Muscle of back (tissue), 11 donors: Measurements from ENCODE around the gene PKP4. TPM values are rescaled to one million over a fixed set of nuclear protein-coding genes. Genes with fewer than 3 reads are reported as not detected.
A peak's percentile ranks its signal among the peaks of the same experiment; 100 is the strongest.
"Not testable (repeated sequence)": the region's sequence is repeated elsewhere in the genome, so short reads cannot be mapped to it uniquely, and the experiment has no call there.

Source experiments
- DNase-seq, 3 donors: peaks; one replicate each; pipeline versions ENCODE4 v3.0.0 to v3.0.0-alpha.2; 2013
- polyA plus RNA-seq, 10 donors: library from polyadenylated mRNA; unstranded; fragments of 120-200 nt; gene quantifications; one replicate each; pipeline ENCODE4 v1.2.1, GENCODE V29; 2013; ENCODE audit not compliant: insufficient read length in 10 of 10

PKP4 gene
- polyA plus RNA-seq, 10 donors = 22.5 to 40.8 (median 27.9) TPM

- no peak for DNase-seq
Measured at GRCh38 chr2:158685646-158686045, 228.9 kb downstream of the PKP4 start.

DNA sequence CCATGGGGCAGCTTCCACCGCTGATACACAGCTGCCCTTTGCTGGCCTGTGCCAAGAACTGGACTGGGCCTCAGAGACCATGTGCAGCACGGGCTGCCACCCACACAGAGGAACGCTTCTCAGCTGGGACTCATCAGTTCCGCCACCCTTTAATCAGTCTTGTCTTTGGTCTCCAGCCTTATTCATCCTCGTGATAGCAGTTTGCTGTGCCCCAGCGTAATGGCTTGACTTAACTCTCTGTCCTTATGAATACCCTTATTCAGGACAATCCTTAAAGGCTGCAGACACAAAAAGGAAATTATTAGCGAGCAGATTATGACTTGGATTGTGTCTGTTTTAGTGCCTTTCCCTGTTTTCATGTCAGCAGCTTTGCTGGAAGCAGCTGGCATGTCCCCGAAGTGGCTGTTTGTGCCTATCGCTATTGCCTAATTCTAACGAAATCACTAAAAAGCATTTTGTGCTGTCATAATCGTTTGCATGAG lies 229.5 kb downstream of the PKP4 start:
- DNase-seq = peak; percentile 33 to 62 (median 34)

DNA sequence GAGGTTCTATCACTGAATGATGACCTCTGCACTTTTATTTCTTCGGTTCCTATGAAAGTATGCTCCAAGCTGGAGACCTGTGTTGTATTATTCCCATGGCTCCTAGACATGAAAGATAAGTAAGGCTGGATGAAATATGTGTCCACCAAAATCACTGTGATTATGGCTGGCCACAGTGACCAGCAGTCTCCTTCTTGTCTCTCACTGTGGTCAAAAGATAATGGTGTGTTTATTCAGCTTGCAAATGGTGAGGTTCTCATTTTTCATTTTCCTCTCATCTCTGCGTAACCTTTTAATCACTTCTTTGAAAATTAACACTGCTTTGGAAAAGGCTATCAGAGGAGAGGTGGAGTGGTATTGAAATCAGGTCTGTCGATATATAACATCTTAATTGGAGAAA lies 230.6 kb downstream of the PKP4 start:
- no peak for DNase-seq

- no peak for DNase-seq
Measured at GRCh38 chr2:158688721-158689120, 232.0 kb downstream of the PKP4 start.

GRCh38 chr2:158689391-158689790 lies 232.6 kb downstream of the PKP4 start:
- DNase-seq = no peak

DNA sequence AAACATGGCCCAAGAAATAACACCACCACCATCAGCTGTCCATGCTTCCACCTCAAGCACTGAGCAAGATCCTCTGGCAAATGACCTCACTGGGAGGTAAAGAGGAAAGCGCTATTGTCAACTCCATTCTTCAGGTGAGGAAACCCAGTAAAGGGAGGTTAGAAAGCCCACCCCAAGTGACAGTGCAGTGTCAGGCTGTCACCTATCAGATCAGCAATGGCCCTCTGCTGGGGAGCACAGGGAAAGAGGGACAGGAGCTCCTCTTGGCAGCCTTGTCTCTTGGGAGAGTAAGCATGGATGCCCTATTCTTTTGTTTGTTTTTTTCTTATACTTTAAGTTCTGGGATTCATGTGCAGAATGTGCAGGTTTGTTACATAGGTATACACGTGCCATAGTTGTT lies 234.1 kb downstream of the PKP4 start:
- DNase-seq = no peak

- DNase-seq = no peak
Measured at GRCh38 chr2:158691619-158692018, 234.9 kb downstream of the PKP4 start.

- no peak for DNase-seq
Measured at GRCh38 chr2:158692372-158693103, 235.8 kb downstream of the PKP4 start.

DNA sequence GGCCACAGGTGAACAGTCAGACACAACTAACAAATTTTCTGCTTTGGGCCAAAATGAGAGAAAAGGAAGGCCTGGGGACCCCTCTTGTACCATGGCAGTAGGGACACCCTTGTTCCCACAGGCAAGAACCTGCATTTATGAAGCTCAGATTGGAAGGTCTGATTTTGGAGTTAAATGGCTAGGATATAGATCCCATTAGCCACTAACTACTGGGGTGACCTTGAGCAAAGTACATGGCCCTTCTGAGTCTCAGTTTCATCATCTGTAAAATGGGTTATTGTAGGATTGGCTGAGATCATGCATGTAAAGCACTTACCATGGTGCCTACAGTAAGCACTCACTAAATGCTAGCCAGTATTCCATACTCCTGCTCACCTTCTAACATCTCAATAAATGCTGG lies 236.7 kb downstream of the PKP4 start:
- no peak for DNase-seq

DNA sequence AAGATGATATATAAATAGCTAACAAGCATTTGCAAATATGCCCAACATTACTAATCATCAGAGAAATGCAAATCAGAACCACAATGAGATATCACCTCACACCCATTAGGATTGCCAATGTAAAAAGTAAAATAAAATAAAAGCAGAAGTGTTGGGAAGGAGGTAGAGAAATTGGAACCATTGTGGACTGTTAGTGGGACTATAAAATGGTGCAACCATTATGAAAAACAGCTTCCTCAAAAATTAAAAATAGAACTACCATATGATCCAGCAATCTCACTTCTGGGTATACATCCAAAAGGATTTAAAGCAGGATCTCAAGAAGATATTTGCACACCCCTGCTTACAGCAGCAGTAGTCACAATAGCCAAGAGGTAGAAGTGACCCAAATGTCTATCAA lies 238.6 kb downstream of the PKP4 start:
- DNase-seq = no peak

GRCh38 chr2:158695744-158696143 lies 239.0 kb downstream of the PKP4 start:
- not testable (repeated sequence) for DNase-seq

DNA sequence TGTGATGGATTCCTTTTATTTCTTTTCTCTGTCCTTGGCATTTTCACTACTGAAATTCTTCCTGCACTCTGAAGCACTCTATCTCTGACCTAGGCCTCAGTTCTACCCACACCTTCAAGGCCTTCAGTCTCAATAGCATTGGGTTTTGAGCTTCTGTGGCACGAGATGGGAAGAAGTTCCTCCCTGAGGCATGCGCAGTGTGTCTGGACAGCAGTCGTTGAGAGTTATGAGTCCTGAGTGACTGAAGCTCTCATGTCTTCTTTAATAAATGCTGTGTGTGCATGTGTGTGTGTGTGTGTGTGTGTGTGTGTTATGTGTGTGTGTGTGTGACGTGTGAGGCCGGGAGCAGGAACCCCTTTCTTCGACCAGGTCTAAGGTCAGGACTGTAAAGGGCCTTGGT lies 242.6 kb downstream of the PKP4 start:
- no peak for DNase-seq

DNA sequence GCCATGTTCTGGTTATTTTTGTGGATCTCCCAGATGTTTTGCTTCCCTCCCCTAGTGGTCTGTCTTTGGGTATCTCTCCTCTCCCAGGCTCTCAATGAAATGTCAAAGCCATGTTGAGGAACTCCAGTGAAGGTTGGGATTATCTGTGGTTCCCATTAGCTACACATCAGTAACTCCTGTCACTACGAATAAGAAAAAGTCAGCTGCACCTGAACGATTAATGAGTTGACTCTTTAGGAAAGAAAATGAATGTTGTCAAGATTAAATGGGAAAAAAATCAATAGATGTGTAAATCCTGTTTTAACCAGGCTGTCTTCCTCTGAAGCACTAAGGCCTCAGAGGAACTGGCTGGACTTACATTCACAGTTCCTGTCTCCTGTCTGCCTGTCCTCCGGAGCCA lies 244.3 kb downstream of the PKP4 start:
- DNase-seq = no peak

DNA sequence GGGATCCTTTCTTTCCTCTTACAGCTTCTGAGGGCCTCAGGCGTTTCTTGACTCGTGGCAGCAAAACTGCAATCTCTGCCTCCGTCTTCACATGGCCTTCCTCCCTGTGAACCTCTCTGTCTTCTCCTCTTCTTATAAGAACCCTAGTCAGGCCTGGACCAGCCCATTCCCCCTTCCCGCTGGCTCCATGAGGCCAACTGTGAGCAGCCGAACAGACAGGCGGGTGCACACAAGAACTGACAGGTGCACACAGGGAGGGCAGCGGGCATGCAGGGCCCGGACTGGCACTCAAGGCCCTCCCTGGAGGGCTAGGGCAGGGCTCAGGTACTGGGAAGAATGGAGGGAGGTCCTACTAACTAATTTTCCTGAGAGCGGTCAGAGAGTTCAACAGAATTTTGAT lies 246.0 kb downstream of the PKP4 start:
- DNase-seq = no peak

DNA sequence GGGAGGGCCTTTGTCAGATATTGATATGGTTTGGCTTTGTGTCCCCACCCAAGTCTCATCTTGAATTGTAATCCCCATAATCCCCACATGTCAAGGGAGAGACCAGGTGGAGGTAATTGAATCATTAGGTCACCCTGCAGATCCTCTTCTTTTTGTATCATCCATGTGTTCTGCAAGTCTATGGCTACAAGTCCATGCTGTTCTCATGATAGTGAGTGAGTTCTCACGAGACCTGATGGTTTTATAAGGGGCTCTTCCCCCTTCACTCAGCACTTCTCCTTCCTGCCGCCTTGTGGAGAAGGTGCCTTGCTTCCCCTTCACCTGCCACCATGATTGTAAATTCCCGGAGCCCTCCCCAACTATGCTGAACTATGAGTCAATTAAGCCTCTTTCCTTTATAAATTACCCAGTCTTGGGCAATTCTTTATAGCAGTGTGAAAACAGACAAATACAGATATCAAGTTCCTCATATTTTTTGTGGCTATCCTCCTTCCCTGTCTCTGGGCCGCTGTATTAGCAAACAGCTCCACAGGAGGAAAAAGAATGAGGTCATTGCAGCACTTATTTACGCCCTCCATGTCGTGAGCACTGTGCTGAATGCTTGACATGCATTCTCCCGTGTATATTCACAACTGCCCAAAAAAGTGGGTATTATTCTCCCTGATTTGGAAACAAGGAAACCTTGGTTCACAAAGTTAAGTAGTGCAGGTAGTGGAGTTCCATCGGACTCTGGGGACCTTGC lies 248.1 kb downstream of the PKP4 start:
- DNase-seq = not testable (repeated sequence)

DNA sequence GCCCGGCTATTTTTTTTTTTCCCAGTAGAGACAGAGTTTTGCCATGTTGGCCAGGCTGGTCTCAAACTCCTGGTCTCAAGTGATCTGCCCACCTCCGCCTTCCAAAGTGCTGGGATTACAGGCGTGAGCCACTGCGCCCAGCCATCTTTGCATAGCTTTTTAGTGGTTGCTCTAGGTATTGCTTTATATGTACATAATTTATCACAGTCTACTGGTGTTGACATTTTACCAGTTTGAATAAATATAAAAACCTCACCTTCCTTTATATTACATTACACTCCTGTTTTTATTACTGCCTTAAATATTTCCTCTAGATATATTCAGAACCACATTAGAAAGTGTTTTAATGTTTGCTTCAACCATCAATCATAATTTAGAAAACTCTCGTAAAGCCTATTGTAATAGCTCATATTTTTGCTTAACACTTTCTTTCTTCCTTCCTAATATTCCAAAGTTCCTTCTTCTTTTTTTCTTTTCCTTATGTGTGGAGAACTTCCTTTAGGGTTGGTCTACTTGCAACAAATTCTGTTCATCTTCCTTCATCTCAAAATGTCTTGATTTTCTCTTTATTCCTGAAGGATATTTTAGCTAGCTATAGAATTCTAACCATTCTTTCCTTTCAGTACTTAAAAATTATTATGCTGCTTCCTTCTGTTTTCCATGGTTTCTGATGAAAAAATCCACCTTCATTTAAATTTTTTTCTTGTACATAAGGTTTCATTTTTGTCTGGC lies 256.2 kb downstream of the PKP4 start:
- DNase-seq = no peak

DNA sequence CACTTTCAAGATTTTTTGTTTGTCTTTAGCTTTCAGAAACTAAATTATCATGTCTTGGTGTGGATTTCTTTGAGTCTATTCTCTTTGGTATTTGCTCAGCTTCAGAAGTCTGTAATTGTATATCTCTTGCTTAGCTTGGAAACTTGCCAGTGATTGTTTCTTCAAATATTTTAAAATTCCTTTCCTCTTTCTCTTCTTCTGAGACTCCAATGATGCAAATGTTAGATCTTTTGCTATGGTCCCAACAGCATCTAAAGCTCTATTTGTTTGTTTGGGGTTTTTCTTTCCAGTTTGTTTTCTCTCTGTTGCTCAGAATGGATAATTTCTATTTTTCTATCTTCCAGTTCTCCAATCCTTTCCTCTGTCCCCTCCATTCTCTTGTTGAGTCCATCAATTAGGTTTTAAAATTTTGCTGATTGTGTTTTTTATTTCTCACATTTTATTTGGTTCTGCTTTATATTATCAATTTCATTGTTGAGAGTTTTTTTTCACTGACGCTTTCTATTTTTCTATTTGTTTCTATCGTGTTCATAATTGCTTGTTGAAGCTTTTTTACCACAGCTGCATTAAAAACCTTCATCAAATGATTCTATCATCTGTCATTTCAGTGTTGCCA lies 256.9 kb downstream of the PKP4 start:
- DNase-seq = no peak

DNA sequence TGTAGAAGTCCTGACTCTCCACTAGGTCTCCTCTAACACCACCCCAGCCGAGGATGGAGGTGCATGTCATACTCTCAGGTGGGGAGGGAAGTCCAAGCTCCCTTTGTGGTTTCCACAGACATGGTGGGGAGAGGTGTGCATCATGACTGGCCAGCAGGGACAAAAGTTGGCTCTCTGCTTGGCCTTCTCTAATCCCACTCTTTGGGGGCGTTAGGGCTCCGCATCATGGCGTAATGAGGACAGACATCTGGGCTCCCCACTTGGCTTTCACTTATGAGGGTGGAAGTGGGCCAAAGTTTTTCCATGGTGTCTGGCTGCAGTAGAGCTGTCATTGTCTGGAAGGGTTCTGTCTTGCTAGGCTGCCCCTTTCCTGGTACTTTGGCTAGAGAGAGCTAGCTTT lies 257.7 kb downstream of the PKP4 start:
- DNase-seq = no peak

- no peak for DNase-seq
Measured at GRCh38 chr2:158715357-158715756, 258.6 kb downstream of the PKP4 start.

DNA sequence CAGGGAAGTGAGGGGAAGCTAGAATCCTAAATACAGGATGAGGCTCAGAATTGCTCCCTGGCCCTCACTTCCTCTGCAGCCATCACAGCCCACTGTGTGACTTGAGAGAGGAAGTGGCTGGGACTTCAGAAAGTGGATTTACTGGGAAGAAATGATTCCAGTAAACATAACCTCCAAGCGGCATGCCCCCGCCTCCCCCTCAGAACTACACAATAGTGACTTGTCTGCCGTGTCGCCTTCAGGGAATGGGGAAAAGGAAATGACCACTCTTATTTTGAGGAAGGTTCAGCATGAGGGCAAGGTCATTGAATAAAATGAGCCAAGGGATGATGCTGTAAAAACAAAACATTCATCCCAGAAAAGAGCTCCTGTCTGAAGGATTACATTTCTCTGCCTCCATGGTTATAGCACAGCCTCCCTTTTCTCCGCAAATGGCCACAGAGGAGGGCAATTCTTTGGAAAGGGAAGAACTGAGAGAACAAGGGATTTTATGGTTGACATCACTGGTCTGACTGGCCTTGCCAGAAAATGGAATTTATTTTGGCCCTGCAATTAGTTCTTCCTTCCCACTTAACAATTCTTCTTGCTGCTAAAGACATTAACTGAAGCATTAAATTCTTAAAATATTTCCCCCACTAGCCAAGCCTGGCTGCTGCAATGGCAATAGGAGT lies 259.5 kb downstream of the PKP4 start:
- peak in 2 of 3 donors; percentile 53 to 62 for DNase-seq

DNA sequence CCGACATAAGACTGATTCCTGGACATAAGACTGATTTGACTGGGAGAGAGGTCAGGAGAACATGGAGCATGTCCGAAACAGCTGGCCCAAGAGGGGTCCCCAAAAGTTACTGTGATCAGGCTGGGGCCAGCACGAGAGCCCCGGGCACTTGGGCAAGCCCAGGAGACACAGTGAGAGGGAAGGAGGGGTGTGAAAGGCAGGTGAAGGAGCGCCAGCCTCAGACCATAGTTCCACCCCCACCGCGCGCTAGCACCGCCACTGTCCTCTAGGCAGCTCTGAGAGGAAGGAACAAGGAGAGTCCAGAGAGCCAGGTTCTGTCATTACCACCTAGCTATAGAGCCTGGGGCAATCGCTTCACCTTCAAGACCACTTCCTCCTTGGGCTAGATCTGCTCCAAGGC lies 260.2 kb downstream of the PKP4 start:
- no peak for DNase-seq
